Ovary (tissue), 9 donors: ENCODE data around the gene MTMR2. TPM values are rescaled to one million over a fixed set of nuclear protein-coding genes. Genes with fewer than 3 reads are reported as not detected.

Experiments
- DNase-seq, 5 donors: peaks; one replicate each; pipeline ENCODE4 v3.0.0-alpha.2; 2019 to 2020
- H3K27ac ChIP-seq, 2 donors: fragments of 200-600 bp; one replicate each; pipeline versions ENCODE4 v1.5.1 to v1.8.0; 2019 to 2022
- H3K27me3 ChIP-seq: fragments of 200-600 bp; one replicate; pipeline ENCODE4 v1.8.0; 2022
- H3K36me3 ChIP-seq: fragments of 200-600 bp; sonication (generic); one replicate; pipeline ENCODE4 v1.5.1; 2019
- H3K4me1 ChIP-seq: one replicate; pipeline ENCODE4 v1.8.1; 2013; ENCODE audit warnings: mild to moderate bottlenecking, moderate library complexity; ENCODE audit not compliant: insufficient read depth
- H3K4me3 ChIP-seq: fragments of 200-600 bp; sonication (generic); one replicate; pipeline ENCODE4 v1.5.1; 2017
- H3K9me3 ChIP-seq, 2 donors: fragments of 200-600 bp in 1 of 2; sonication (generic) in 1 of 2; one replicate each; pipeline versions ENCODE4 v1.5.1 to v1.8.1; 2013 to 2019; ENCODE audit warnings: mild to moderate bottlenecking in 1 of 2, moderate library complexity in 1 of 2
- EP300 ChIP-seq: sonication (generic); formaldehyde crosslinking; IDR thresholded peaks from one replicate; pipeline ENCODE4 v1.6.1; 2017; ENCODE audit warnings: antibody characterized with exemption
- POLR2A ChIP-seq: fragments of 450-650 bp; IDR thresholded peaks from one replicate; pipeline ENCODE4 v1.6.1; 2017; ENCODE audit warnings: antibody characterized with exemption, mild to moderate bottlenecking, moderate library complexity
- WGBS, 3 donors: extraction: QIAGEN DNeasy Blood & Tissue Kit in 1 of 3; methylation state at CpG; one replicate each; pipeline versions ENCODE4 v1.1.5 to v1.1.7; 2013 to 2017; 5-methylcytosine and 5-hydroxymethylcytosine counted together
- intact Hi-C, 4 donors: fragments of 100-400 bp; cut with DNase I; formaldehyde crosslinking; loops; one replicate each; pipeline versions ENCODE4 v1.11.0 to v1.15.1; 2022 to 2023
- polyA plus RNA-seq, 2 donors: library from polyadenylated mRNA; stranded (reverse); fragments of 200-250 nt in 1 of 2; fragments of 350-450 nt in 1 of 2; fragmentation: Illumina TruSeq in 1 of 2; extraction: RNeasy Lipid Tissue Mini Kit (QIAGEN cat#74804) in 1 of 2; gene quantifications; one replicate each; pipeline ENCODE4 v1.2.3, GENCODE V29; 2013 to 2014
- total RNA-seq, 7 donors: library from RNA; depleted of rRNA in 2 of 7; stranded (reverse); fragments of >200 nt in 2 of 7; fragmentation: NEBNext Ultra II Directional in 3 of 7; extraction: Animal tissue kit (Norgen Biotek cat#: 25700) in 3 of 7; gene quantifications; one replicate each; pipeline versions ENCODE4 v1.1.0 to v1.2.4, GENCODE V29; 2016 to 2023
- TF ChIP-seq, protein P1 (sequence below), 3 donors: fragments of 450-650 bp in 2 of 3; fragments of 200-600 bp in 1 of 3; IDR thresholded peaks; one replicate each; pipeline versions ENCODE4 v1.5.1 to v1.8.0; 2016 to 2022; ENCODE audit warnings: antibody characterized with exemption in 3 of 3, mild to moderate bottlenecking in 1 of 3
- donor health status: DM: no; HTN: no; CAD: no; lungs with moderate emphysema.
- donor health status: DM: no; HTN: no; CAD: no.
- donor health status: Bipolar disorder and iron deficiency.
- donor health status: DM: yes; HTN: yes; CAD: no.
- donor health status: DM: no; HTN: no; CAD: no.
- donor health status: DM: yes; HTN: yes; CAD: no.

The MTMR2 gene
- total and polyA plus RNA-seq, 9 donors = 14.1 to 42.5 (median 24.3) TPM

DNA sequence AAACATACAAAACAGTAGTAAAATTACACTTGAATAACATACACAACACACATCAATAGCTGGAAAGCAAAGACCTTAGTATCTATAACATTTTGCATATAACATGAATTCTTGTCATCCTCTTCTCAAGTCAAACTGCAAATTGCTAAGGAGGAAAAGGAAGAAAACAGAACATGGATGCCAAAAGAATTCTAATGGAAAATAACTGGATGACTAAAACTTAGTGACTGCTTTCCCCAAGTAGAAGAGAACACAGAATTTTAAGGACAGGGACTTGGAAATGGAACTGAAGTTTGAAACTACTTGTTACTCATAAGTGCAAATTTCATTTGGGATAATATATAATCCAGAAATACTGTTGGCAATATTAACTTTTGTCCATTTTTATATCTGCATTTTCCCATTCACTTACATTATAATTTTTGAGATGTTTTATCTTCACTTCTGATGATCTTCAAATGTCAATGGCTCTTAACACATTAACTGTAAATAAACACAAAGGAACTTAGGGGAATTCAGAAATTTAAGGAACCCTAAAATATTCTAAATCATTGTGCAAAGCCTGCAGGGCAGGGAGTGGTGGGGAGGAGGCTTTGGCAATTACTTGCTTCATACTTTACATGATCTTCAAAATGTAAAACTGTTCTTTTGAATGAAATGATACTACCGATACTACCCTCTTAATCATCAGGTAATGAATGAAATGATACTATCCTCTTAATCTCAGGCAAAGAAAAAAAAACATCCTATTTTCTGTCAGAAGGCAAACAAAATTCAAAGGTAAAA is 9.9 kb downstream of the MTMR2 start:
- Histone ChIP-seq H3K9me3 (no peaks in the 10 kb centered on the region), H3K27ac (no peak overlapping the region), H3K36me3 (no peaks in the 10 kb centered on the region), H3K27me3 (no peaks in the 10 kb centered on the region), H3K4me1 (peaks cover 5% of the 10 kb centered on the region), H3K4me3 (no peak overlapping the region)
- TF ChIP-seq EP300 = no peak
- no peak for TF ChIP-seq POLR2A
- TF ChIP-seq, protein P1, sequence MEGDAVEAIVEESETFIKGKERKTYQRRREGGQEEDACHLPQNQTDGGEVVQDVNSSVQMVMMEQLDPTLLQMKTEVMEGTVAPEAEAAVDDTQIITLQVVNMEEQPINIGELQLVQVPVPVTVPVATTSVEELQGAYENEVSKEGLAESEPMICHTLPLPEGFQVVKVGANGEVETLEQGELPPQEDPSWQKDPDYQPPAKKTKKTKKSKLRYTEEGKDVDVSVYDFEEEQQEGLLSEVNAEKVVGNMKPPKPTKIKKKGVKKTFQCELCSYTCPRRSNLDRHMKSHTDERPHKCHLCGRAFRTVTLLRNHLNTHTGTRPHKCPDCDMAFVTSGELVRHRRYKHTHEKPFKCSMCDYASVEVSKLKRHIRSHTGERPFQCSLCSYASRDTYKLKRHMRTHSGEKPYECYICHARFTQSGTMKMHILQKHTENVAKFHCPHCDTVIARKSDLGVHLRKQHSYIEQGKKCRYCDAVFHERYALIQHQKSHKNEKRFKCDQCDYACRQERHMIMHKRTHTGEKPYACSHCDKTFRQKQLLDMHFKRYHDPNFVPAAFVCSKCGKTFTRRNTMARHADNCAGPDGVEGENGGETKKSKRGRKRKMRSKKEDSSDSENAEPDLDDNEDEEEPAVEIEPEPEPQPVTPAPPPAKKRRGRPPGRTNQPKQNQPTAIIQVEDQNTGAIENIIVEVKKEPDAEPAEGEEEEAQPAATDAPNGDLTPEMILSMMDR (IDR thresholded peaks at IDR 0.05) = no peak
- 94 to 98% (median 97%) methylated on average over 1 of the region's 1 CpG for WGBS, 3 donors
- intact Hi-C loops = no loop called here
- DNase-seq = no peak

DNA sequence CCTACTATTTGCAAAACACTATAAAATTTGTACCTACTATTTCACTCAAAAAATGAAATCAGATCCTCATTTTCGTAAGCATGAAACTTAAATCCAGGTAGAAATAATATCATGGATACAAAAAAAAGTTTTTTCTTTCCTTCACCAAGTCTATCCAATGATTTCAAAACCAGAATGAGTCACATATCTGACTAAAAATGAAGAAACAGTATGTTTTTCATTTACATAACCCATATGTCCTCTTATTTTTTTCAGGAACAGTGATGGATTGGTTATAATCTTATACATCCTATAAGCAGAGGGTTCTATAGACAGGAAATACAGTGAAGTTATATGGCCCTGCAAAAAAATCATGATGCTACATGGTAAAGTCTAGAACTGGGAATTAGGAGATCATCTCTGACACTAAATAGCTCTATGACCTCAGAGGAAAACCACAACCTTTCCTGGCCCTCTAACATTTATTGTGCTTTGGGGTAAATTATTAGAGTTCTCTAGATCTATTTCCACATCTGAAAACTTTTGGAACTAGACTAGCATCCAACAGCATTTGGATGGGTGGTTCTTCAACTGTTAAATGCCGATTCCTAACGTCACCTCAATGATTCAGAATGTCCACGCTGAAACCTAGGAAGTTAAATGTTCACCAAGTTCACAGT is 10.9 kb downstream of the MTMR2 start:
- no peak for DNase-seq
- intact Hi-C loops = no loop called here
- Histone ChIP-seq H3K9me3 (no peaks in the 10 kb centered on the region), H3K4me1 (peaks cover 3% of the 10 kb centered on the region), H3K27ac (no peak overlapping the region), H3K27me3 (no peaks in the 10 kb centered on the region), H3K4me3 (no peak overlapping the region), H3K36me3 (no peaks in the 10 kb centered on the region)
- 92 to 96% (median 93%) methylated on average over 4 of the region's 4 CpGs for WGBS, 3 donors
- TF ChIP-seq, protein P1 (IDR thresholded peaks at IDR 0.05) = no peak
- TF ChIP-seq EP300 (no peak), POLR2A (no peak)

DNA sequence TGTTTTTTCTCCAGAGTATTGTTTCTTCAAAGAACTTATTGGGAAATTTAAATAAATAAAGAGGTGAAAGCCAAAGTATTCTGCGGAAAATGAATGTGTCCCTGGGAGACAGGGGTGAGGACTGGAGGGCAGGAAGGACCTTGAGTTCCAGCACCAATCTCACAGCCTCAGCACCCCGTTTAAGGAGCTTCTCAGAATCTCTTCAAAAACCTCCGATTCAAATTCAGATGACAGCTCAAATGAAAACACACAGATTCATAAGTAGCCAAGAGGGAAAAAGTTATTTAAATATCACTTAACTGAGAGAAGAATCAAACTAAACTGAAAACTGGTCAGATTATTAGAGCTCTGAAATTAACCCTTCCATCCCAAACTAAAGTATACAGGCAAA is 12.5 kb downstream of the MTMR2 start:
- no peaks in the 10 kb centered on the region for H3K27me3 ChIP-seq
- H3K9me3 ChIP-seq = no peaks in the 10 kb centered on the region
- DNase-seq = no peak
- no peaks in the 10 kb centered on the region for H3K36me3 ChIP-seq
- H3K27ac ChIP-seq = no peak overlapping the region
- TF ChIP-seq POLR2A (no peak), EP300 (no peak)
- TF ChIP-seq, protein P1 (IDR thresholded peaks at IDR 0.05) = no peak
- intact Hi-C loops = no loop called here
- H3K4me3 ChIP-seq = no peak overlapping the region
- H3K4me1 ChIP-seq = peaks cover 2% of the 10 kb centered on the region
- WGBS, 3 donors = 66 to 81% (median 67%) methylated on average over 3 of the region's 3 CpGs

DNA sequence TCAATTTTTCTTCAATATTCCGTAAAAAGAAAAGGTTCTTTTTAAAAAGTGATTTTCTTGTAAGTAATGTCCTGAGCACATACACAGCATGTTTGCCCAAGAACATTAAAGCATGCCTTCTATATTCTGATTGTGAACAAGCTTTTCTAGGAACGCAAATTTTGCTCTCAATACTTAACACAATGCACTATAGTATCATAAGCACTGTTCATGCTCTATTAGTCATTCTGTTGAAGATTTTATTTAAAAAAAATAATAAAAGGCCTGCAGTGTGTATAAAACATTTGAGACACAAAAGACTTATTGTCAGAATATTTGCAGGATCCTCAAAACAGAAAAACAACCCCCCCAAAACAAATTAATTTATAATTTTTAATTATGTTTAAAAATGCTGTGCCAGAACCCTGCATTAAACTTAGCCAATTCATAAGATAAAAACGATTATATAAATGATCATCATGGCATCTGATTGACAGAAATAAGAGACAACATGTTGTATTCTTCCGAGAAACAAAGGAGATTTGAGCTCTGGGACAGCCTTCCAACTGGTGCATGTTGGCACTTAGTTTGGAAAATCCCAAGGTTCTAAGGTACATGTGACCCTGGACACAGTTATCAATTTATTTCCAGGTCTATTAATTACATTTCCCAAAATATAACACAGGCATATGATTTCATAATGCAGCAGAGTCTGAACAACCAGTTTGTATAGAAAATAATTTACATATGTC is 13.1 kb downstream of the MTMR2 start:
- DNase-seq = no peak
- Histone ChIP-seq H3K9me3 (no peaks in the 10 kb centered on the region), H3K4me1 (peaks cover 3% of the 10 kb centered on the region), H3K27me3 (no peaks in the 10 kb centered on the region), H3K4me3 (no peak overlapping the region), H3K36me3 (no peaks in the 10 kb centered on the region), H3K27ac (no peak overlapping the region)
- intact Hi-C loops = no loop called here
- WGBS, 3 donors = 83 to 89% (median 87%) methylated on average over 4 of the region's 4 CpGs
- TF ChIP-seq, protein P1 (IDR thresholded peaks at IDR 0.05) = no peak
- no peak for TF ChIP-seq POLR2A
- no peak for TF ChIP-seq EP300
